ENCODE results near the gene ARHGEF17. TPM values are rescaled to one million over a fixed set of nuclear protein-coding genes. Genes with fewer than 3 reads are reported as not detected.
A peak's percentile ranks its signal among the peaks of the same experiment; 100 is the strongest.

Gene ARHGEF17, protein sequence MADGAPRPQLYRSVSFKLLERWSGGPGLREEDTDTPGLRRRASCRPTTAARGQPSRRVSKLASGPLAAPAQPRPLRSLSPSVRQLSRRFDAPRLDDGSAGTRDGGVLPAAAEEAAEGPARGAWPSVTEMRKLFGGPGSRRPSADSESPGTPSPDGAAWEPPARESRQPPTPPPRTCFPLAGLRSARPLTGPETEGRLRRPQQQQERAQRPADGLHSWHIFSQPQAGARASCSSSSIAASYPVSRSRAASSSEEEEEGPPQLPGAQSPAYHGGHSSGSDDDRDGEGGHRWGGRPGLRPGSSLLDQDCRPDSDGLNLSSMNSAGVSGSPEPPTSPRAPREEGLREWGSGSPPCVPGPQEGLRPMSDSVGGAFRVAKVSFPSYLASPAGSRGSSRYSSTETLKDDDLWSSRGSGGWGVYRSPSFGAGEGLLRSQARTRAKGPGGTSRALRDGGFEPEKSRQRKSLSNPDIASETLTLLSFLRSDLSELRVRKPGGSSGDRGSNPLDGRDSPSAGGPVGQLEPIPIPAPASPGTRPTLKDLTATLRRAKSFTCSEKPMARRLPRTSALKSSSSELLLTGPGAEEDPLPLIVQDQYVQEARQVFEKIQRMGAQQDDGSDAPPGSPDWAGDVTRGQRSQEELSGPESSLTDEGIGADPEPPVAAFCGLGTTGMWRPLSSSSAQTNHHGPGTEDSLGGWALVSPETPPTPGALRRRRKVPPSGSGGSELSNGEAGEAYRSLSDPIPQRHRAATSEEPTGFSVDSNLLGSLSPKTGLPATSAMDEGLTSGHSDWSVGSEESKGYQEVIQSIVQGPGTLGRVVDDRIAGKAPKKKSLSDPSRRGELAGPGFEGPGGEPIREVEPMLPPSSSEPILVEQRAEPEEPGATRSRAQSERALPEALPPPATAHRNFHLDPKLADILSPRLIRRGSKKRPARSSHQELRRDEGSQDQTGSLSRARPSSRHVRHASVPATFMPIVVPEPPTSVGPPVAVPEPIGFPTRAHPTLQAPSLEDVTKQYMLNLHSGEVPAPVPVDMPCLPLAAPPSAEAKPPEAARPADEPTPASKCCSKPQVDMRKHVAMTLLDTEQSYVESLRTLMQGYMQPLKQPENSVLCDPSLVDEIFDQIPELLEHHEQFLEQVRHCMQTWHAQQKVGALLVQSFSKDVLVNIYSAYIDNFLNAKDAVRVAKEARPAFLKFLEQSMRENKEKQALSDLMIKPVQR (N-terminal part only)
- 1 to 10 TPM; 4.6 to 7.3 (median 5.4) TPM for total RNA-seq
- long read RNA-seq: 0 reads

DNA sequence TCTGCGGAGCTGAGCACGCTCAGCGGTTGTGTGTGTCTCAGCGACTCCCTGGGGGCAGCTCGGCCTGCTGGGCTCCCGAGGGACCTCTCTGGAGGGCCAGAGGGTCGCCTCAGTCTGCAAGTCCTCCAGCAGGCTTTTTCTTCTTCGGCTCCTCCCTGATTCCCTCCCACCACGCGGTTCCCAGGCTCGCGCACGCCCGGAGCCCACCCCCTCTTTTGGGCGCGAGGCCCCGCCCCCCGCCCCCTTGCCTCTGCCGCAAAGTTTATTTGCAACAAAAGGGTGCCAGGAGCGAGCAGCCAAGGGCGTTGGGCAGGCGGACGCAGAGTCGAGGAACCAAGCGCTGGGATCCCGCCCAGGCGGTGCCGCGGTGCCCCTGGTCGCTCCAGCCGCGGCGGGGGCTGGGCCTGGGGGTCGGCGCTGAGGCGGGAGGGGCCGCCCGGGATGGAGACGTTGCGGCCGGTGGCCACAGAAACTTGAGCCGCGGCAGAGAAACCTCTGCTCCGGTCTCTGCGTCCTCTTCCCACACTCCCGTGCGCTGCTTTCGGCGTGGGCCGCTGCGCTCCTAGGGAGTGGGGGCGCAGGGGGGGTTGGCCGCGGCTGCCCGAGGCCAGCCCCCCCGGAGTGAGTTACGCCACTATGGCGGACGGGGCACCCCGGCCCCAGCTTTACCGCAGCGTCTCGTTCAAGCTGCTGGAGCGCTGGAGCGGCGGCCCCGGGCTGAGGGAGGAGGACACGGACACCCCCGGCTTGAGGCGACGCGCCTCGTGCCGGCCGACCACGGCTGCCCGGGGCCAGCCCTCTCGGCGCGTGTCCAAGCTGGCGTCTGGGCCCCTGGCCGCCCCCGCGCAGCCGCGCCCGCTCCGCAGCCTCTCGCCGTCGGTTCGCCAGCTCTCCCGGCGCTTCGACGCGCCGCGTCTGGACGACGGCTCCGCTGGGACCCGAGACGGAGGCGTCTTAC lies at the start of gene ARHGEF17:
TSS of gene ARHGEF17 (plus strand) at position 274 of the 958 bp plus-strand sequence. CDS start at position 637, 363 bp downstream.
- DNase-seq (peak in 2 of 3 donors; percentile 65 to 67), ATAC-seq (peak; percentile 24 to 41 (median 32))
- peaks cover 0 to 9% (median 3%) of the 10 kb centered on the region in 4 donors for H3K4me1 ChIP-seq
- intact Hi-C loops (cut with DNase I): no loop called here
- 0% methylated on average over 11 of the region's 105 CpGs for WGBS (ENCODE audit: insufficient coverage, low coverage, low lambda C conversion rate, missing lambda C conversion rate)
- no peaks in the 10 kb centered on the region for H3K27me3 ChIP-seq
- no peaks in the 10 kb centered on the region for H3K9me3 ChIP-seq
- H3K4me3 ChIP-seq: peak within 1 kb of the TSS; percentile 50 to 60 (median 58)
- peak within 1 kb of the TSS; percentile 60 to 82 (median 79) for H3K27ac ChIP-seq
- H3K36me3 ChIP-seq: no peaks in the 10 kb centered on the region
- peak; percentile 32 for TF ChIP-seq POLR2A (IDR thresholded peaks at IDR 0.05)
- TF ChIP-seq, protein P1, sequence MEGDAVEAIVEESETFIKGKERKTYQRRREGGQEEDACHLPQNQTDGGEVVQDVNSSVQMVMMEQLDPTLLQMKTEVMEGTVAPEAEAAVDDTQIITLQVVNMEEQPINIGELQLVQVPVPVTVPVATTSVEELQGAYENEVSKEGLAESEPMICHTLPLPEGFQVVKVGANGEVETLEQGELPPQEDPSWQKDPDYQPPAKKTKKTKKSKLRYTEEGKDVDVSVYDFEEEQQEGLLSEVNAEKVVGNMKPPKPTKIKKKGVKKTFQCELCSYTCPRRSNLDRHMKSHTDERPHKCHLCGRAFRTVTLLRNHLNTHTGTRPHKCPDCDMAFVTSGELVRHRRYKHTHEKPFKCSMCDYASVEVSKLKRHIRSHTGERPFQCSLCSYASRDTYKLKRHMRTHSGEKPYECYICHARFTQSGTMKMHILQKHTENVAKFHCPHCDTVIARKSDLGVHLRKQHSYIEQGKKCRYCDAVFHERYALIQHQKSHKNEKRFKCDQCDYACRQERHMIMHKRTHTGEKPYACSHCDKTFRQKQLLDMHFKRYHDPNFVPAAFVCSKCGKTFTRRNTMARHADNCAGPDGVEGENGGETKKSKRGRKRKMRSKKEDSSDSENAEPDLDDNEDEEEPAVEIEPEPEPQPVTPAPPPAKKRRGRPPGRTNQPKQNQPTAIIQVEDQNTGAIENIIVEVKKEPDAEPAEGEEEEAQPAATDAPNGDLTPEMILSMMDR (IDR thresholded peaks at IDR 0.05): no peak

DNA sequence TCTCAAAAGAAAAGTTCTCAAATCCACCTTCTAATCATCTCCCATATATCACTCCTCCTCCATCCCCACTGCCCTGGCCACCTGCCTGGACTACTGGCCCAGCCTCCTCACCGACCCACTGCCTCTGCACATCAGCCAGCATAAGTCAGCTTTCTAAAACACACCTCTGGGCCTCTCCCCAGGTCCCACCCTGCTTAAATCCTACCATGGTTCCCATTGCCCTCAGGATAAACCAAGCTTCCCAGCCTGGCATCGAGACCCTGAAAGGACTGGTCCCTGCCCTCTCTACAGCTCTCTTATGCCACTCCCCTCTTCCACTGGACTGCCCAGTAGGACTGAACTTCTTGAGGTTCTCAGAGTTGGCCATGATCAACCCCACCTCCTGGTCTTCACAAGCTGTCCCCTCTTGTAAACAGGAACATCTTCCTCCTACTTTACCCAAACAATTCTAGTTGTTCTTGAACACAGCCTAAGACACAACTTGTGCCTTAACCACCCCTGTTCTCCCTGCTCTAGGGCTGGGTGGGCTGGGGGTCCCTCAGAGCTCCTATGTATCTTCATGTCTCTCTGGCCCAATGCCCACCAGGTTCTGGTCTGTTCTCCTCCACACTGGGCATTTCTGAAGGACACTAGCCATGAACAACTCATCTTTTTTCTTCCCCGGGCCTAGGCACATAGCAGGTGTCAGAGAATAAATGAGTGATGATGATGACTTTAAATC lies 48.5 kb upstream of the ARHGEF17 start:
- ATAC-seq (no peak), DNase-seq (peak in 1 of 3 donors; percentile 39)
- H3K4me3 ChIP-seq: no peak overlapping the region
- H3K9me3 ChIP-seq: no peaks in the 10 kb centered on the region
- intact Hi-C loops (cut with DNase I): no loop called here
- TF ChIP-seq, protein P1 (IDR thresholded peaks at IDR 0.05): no peak
- TF ChIP-seq POLR2A (IDR thresholded peaks at IDR 0.05): no peak
- H3K27me3 ChIP-seq: no peaks in the 10 kb centered on the region
- H3K4me1 ChIP-seq: no peaks in the 10 kb centered on the region
- H3K36me3 ChIP-seq: no peaks in the 10 kb centered on the region
- no peak overlapping the region for H3K27ac ChIP-seq
- 86% methylated on average over 3 of the region's 3 CpGs for WGBS (ENCODE audit: insufficient coverage, low coverage, low lambda C conversion rate, missing lambda C conversion rate)

DNA sequence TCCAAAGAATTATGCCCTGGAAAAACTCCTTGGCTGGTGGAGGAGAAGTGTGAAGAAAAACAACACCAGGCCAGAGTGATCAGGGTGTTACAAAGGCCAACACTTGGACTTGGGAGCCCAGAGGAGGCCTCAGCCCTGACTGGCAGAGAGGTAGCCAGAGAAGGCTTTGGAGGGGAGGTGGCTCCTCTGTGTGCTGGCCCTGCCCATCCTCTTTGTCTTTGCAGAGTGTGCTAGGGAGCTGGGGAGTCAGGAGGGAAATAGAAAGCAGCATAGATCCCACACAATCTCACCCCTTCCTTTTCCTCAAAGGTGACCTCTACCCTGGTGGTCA lies 48.0 kb upstream of the ARHGEF17 start:
- Histone ChIP-seq H3K27me3 (no peaks in the 10 kb centered on the region), H3K4me1 (no peaks in the 10 kb centered on the region), H3K4me3 (no peak overlapping the region), H3K27ac (no peak overlapping the region), H3K9me3 (no peaks in the 10 kb centered on the region), H3K36me3 (no peaks in the 10 kb centered on the region)
- intact Hi-C loops (cut with DNase I): no loop called here
- ATAC-seq (no peak), DNase-seq (peak in 1 of 3 donors; percentile 31)
- TF ChIP-seq, protein P1 (IDR thresholded peaks at IDR 0.05): no peak
- no peak for TF ChIP-seq POLR2A (IDR thresholded peaks at IDR 0.05)

All from right lobe of liver (tissue), 6 donors.